D341Med (cell line): ENCODE measurements around the gene SLC27A1.
A peak's percentile ranks its signal among the peaks of the same experiment; 100 is the strongest.
"Not testable (repeated sequence)": the region's sequence is repeated elsewhere in the genome, so short reads cannot be mapped to it uniquely, and the experiment has no call there.

Experiments used
- DNase-seq: peaks from one replicate; pipeline ENCODE4 v3.0.0; 2012; ENCODE audit warnings: low spot score

SLC27A1 gene

GRCh38 chr19:17511724-17512573 lies 41.6 kb downstream of the SLC27A1 start:
- DNase-seq: peak; percentile 94

- no peak for DNase-seq
Measured at GRCh38 chr19:17512574-17512939, 42.2 kb downstream of the SLC27A1 start.

GRCh38 chr19:17515408-17516149 lies 45.3 kb downstream of the SLC27A1 start:
- DNase-seq: peak; percentile 27

DNA sequence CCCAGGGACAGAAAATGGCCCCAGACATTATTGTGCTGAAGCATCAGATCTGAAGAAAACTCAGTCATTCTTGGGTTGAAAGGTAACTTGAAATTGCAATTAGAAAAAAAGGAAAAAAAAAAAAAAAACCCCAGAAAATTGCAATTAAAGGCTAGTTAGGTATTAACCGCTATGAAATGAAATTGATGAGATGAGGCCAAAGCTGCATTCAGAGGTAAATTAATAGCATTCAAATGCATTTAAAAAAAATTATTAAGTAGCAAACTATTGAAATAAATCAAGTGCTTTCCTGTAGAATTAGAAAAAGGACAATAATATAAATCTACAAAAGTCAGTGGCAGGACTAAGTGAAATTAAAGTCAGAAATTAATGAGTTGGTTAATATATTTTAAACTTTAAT lies 47.6 kb downstream of the SLC27A1 start:
- DNase-seq: no peak

- not testable (repeated sequence) for DNase-seq
Measured at GRCh38 chr19:17518654-17519053, 48.3 kb downstream of the SLC27A1 start.

DNA sequence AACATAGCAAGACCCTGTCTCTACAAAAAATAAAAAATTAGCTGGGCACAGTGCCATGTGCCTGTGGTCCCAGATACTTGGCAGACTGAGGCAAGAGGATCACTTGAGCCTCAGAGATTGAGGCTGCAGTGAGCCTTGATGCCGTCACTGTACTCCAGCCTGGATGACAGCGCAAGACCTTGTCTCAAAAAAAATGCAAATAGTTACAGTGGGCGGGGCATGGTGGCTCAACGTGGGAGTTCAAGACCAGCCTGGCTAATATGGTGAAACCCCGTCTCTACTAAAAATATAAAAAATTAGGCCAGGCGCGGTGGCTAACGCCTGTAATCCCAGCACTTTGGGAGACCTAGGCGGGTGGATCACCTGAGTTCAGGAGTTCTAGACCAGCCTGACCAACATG lies 49.6 kb downstream of the SLC27A1 start:
- no peak for DNase-seq

GRCh38 chr19:17520865-17521264 lies 50.5 kb downstream of the SLC27A1 start:
- no peak for DNase-seq

GRCh38 chr19:17522988-17523872 lies 52.9 kb downstream of the SLC27A1 start:
- DNase-seq: no peak

- DNase-seq: no peak
Measured at GRCh38 chr19:17524651-17525050, 54.3 kb downstream of the SLC27A1 start.

- no peak for DNase-seq
Measured at GRCh38 chr19:17525141-17525540, 54.8 kb downstream of the SLC27A1 start.

- DNase-seq: no peak
Measured at GRCh38 chr19:17526922-17527321, 56.6 kb downstream of the SLC27A1 start.

DNA sequence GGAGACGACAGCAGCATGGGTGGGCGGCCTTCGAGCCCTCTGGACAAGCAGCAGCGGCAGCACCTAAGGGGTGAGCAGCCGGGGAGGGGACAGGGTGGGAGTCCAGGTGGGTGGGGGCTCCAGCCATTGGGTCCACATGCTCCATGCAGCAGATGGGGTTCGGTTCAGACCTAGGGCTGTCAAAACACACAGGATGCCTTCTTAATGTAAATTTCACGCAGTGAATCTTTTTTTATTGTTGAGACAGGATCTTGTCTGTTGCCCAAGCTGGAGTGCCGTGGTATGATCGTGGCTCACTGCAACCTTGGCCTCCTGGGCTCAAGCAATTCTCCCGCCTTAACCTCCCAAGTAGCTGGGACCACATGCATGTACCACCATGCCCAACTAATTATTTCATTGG lies 57.0 kb downstream of the SLC27A1 start:
- no peak for DNase-seq

GRCh38 chr19:17528610-17529009 lies 58.3 kb downstream of the SLC27A1 start:
- DNase-seq: no peak

- no peak for DNase-seq
Measured at GRCh38 chr19:17529239-17530158, 59.2 kb downstream of the SLC27A1 start.

- no peak for DNase-seq
Measured at GRCh38 chr19:17530586-17530985, 60.3 kb downstream of the SLC27A1 start.

DNA sequence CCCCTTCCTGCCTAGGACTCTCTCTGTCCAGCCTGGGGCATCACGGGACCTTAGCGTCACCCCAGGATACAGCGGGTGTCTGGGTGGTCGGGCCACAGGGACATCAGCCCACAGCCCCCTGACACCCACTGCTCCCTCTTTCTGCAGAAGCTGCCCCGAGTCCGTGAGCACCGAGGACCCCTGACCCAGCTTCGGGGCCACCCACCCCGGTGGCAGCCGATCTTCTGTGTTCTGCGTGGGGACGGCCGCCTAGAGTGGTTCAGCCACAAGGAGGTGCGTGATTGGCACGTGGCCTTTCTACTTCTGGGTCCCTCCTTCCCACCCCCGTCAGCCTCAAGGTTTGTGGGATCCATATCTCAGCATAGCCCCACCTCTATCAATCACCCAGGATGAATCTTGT lies 61.8 kb downstream of the SLC27A1 start:
- no peak for DNase-seq

- no peak for DNase-seq
Measured at GRCh38 chr19:17532557-17532956, 62.2 kb downstream of the SLC27A1 start.

- DNase-seq: no peak
Measured at GRCh38 chr19:17534767-17535166, 64.4 kb downstream of the SLC27A1 start.

DNA sequence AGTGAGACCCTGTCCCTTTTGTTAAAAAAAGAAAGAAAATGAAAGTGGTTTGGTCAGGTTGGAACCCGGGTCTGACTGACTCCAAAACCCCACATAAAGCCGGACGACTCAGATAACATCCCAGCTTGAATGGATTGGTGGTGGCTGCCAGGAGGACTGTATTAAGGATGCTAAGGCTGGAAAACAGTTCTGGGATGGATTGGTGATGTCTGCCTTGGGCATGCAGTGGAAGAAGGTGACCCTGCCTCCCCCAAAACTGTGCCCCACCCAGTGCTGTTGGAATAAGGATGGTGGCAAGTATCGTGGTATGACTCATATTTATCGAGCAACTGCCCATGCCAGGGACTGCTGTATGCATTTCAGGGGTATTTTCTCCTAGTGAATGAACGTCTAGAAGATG lies 66.6 kb downstream of the SLC27A1 start:
- DNase-seq: no peak

GRCh38 chr19:17538684-17539237 lies 68.4 kb downstream of the SLC27A1 start:
- DNase-seq: peak; percentile 58
